Measurements from ENCODE around the gene PHF14. TPM values are rescaled to one million over a fixed set of nuclear protein-coding genes. Genes with fewer than 3 reads are reported as not detected.

The PHF14 gene
- total RNA-seq, 4 donors from 2014 or later: 15.4 to 38.9 (median 35.6) TPM

DNA sequence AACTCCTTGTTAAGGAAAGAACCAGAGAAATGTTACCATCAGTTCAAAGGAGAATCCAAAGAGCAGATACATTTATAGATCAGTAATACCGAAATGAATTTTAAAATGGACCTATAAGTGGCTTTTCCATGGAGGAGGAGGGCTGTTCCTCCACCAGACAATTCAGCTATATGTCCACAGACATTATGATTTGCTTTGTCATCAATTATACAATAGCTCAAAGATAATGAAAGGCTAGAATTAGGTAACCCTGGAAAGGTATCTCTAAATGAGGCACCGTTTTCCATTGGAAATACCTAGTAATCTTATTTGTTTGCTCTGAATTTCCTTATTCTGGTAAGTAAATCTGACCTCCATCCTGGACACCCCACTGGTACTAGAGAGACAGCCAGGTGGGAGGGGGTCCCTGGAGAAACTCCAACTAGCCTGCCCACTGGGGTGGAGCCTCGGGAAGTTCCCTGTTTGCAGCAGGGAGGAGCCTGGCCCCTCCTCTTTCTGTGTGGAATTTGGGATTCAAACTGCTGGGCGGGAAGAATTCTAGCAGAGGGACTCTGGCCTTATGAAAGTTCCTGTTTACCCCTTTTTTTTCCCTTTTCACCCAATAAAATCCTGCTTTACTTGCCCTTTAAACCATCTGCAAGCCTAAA is 218.0 kb downstream of the PHF14 start:
- H3K9me3 ChIP-seq: no peaks in the 10 kb centered on the region
- peaks cover 0 to 15% (median 10%) of the 10 kb centered on the region in 3 donors for H3K4me1 ChIP-seq
- no peaks in the 10 kb centered on the region for H3K36me3 ChIP-seq
- DNase-seq: no peak
- intact Hi-C loops (cut with DNase I): no loop called here
- no peak overlapping the region for H3K4me3 ChIP-seq
- WGBS, 2 donors: 61 to 75% methylated on average over 3 to 4 of the region's 4 CpGs
- H3K27ac ChIP-seq: peak overlapping the region in 1 of 4 donors; percentile 51
- TF ChIP-seq CTCF (IDR thresholded peaks at IDR 0.05) (no peak), POLR2A (IDR thresholded peaks at IDR 0.05) (no peak)
- H3K27me3 ChIP-seq: no peaks in the 10 kb centered on the region

GRCh38 chr7:11192506-11192905 is 218.8 kb downstream of the PHF14 start:
- no peaks in the 10 kb centered on the region for H3K27me3 ChIP-seq
- no peaks in the 10 kb centered on the region for H3K36me3 ChIP-seq
- no peak for DNase-seq
- 72 to 77% methylated on average over 5 of the region's 5 CpGs for WGBS, 2 donors
- intact Hi-C loops (cut with DNase I): no loop called here
- H3K27ac ChIP-seq: peak overlapping the region in 3 of 4 donors; percentile 48 to 58 (median 51)
- H3K4me1 ChIP-seq: peaks cover 0 to 15% (median 10%) of the 10 kb centered on the region in 3 donors
- H3K9me3 ChIP-seq: no peaks in the 10 kb centered on the region
- H3K4me3 ChIP-seq: peak overlapping the region in 3 of 4 donors; percentile 31 to 59 (median 36)
- TF ChIP-seq CTCF (IDR thresholded peaks at IDR 0.05) (no peak), POLR2A (IDR thresholded peaks at IDR 0.05) (no peak)

DNA sequence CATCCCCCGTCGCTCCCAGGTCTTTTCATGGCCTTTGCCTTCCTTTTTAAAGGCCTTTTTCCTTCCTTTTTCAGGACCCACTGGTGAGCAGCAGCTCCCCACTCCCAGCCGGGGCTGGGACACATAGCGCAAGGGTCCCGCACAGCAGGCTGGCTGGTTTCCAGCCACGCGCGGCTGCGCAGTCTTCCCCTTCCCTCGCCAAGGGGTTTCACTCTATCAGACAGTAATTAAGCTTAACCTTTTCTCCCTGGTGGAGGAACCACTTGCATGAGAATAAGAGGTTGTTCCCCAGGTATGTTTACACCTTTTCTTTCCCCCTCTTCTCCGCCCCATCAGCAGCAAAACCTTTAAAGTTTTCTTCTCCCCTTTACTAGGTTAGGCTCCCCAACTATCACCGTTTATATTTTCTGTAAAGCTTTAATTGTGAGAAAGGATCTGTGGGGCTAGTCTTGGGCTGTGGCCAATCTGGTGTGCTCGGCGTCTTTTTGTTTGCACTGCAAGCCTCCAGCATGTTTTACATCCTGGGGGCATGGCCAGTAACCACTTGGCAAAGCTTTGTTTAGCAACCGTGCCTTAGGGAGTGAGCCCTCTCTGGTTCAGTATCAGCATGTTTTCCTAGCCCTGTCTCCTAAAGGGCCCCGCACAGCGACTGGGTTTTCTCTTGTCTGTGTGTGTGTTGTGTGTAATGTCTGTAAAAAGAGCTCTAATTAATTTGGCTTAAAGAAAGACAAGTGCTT is 219.6 kb downstream of the PHF14 start:
- 15 to 27% methylated on average over 17 of the region's 17 CpGs for WGBS, 2 donors
- intact Hi-C loops (cut with DNase I): no loop called here
- Histone ChIP-seq H3K27me3 (no peaks in the 10 kb centered on the region), H3K36me3 (no peaks in the 10 kb centered on the region), H3K4me3 (peak overlapping the region; percentile 8 to 59 (median 34)), H3K9me3 (no peaks in the 10 kb centered on the region), H3K27ac (peak overlapping the region; percentile 4 to 58 (median 50)), H3K4me1 (peaks cover 0 to 15% (median 10%) of the 10 kb centered on the region in 3 donors)
- DNase-seq: no peak
- TF ChIP-seq CTCF (IDR thresholded peaks at IDR 0.05) (no peak), POLR2A (IDR thresholded peaks at IDR 0.05) (no peak)

- Histone ChIP-seq H3K27ac (peak overlapping the region in 2 of 4 donors; percentile 0 to 51), H3K4me3 (peak overlapping the region in 3 of 4 donors; percentile 31 to 59 (median 36))
- TF ChIP-seq POLR2A (IDR thresholded peaks at IDR 0.05) (no peak), CTCF (IDR thresholded peaks at IDR 0.05) (no peak)
Observed at GRCh38 chr7:11193888-11194287, 220.2 kb downstream of the PHF14 start.

GRCh38 chr7:11194492-11194891 is 220.8 kb downstream of the PHF14 start:
- H3K27ac ChIP-seq: peak overlapping the region in 2 of 4 donors; percentile 4 to 51
- H3K4me3 ChIP-seq: peak overlapping the region in 2 of 4 donors; percentile 36 to 59
- no peak for DNase-seq
- intact Hi-C loops (cut with DNase I): no loop called here
- no peak for TF ChIP-seq POLR2A (IDR thresholded peaks at IDR 0.05)
- TF ChIP-seq CTCF (IDR thresholded peaks at IDR 0.05): no peak
- H3K36me3 ChIP-seq: no peaks in the 10 kb centered on the region
- no peaks in the 10 kb centered on the region for H3K9me3 ChIP-seq
- no peaks in the 10 kb centered on the region for H3K27me3 ChIP-seq
- peaks cover 0 to 15% (median 10%) of the 10 kb centered on the region in 3 donors for H3K4me1 ChIP-seq
- 59 to 62% methylated on average over 3 of the region's 3 CpGs for WGBS, 2 donors

More at GRCh38 chr7:11193888-11194287, 220.2 kb downstream of the PHF14 start:
- Histone ChIP-seq H3K27me3 (no peaks in the 10 kb centered on the region), H3K36me3 (no peaks in the 10 kb centered on the region), H3K9me3 (no peaks in the 10 kb centered on the region), H3K4me1 (peaks cover 0 to 15% (median 10%) of the 10 kb centered on the region in 3 donors)
- DNase-seq: no peak
- intact Hi-C loops (cut with DNase I): no loop called here
- 42 to 48% methylated on average over 2 of the region's 2 CpGs for WGBS, 2 donors

All from esophagus squamous epithelium (tissue), 5 donors.